ENCODE results near the gene KIF6. TPM values are rescaled to one million over a fixed set of nuclear protein-coding genes. Genes with fewer than 3 reads are reported as not detected.

KIF6 gene
- total RNA-seq, 2 experiments from 2014 or later: not detected

GRCh38 chr6:39389484-39389767, 335.8 kb downstream of the KIF6 start:
- H3K9me3 ChIP-seq (ENCODE audit: control insufficient read depth in 1 of 2, insufficient read depth in 1 of 2, low read length in 2 of 2): no peaks in the 10 kb centered on the region
- no peak overlapping the region for H3K27ac ChIP-seq (ENCODE audit: low read depth in 1 of 2, low read length in 2 of 2)
- no peak overlapping the region for H3K4me3 Mint-ChIP-seq
- H3K36me3 Mint-ChIP-seq (ENCODE audit: low read depth): no peaks in the 10 kb centered on the region
- no peak overlapping the region for H3K4me3 ChIP-seq (ENCODE audit: low read length)
- H3K9me3 Mint-ChIP-seq: no peaks in the 10 kb centered on the region
- POLR2A ChIA-PET: no interaction called here
- no peaks in the 10 kb centered on the region for H3K36me3 ChIP-seq (ENCODE audit: insufficient read depth, low read length)
- intact Hi-C loops (cut with DNase I, micrococcal nuclease): no loop called here
- H3K4me1 Mint-ChIP-seq (ENCODE audit: low read depth): no peaks in the 10 kb centered on the region
- TF ChIP-seq, protein P1, sequence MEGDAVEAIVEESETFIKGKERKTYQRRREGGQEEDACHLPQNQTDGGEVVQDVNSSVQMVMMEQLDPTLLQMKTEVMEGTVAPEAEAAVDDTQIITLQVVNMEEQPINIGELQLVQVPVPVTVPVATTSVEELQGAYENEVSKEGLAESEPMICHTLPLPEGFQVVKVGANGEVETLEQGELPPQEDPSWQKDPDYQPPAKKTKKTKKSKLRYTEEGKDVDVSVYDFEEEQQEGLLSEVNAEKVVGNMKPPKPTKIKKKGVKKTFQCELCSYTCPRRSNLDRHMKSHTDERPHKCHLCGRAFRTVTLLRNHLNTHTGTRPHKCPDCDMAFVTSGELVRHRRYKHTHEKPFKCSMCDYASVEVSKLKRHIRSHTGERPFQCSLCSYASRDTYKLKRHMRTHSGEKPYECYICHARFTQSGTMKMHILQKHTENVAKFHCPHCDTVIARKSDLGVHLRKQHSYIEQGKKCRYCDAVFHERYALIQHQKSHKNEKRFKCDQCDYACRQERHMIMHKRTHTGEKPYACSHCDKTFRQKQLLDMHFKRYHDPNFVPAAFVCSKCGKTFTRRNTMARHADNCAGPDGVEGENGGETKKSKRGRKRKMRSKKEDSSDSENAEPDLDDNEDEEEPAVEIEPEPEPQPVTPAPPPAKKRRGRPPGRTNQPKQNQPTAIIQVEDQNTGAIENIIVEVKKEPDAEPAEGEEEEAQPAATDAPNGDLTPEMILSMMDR (IDR thresholded peaks at IDR 0.05): no peak
- peaks cover 18% of the 10 kb centered on the region for H3K27me3 Mint-ChIP-seq
- peaks cover 3 to 5% of the 10 kb centered on the region in 2 experiments for H3K27me3 ChIP-seq (ENCODE audit: control insufficient read depth in 1 of 2, insufficient read depth in 2 of 2, low read length in 2 of 2)
- H3K4me1 ChIP-seq (ENCODE audit: insufficient read depth, low read length): no peaks in the 10 kb centered on the region
- DNase-seq (no peak), ATAC-seq (ENCODE audit: poor library complexity) (no peak)
- no peak overlapping the region for H3K27ac Mint-ChIP-seq
- CTCF ChIA-PET: no interaction called here

GRCh38 chr6:39388606-39389483, 336.4 kb downstream of the KIF6 start:
- H3K27ac ChIP-seq (ENCODE audit: low read depth in 1 of 2, low read length in 2 of 2): no peak overlapping the region
- H3K27ac Mint-ChIP-seq: no peak overlapping the region
- H3K36me3 Mint-ChIP-seq (ENCODE audit: low read depth): no peaks in the 10 kb centered on the region
- H3K4me3 ChIP-seq (ENCODE audit: low read length): no peak overlapping the region
- POLR2A ChIA-PET: no interaction called here
- H3K27me3 Mint-ChIP-seq: peaks cover 18% of the 10 kb centered on the region
- H3K4me1 Mint-ChIP-seq (ENCODE audit: low read depth): no peaks in the 10 kb centered on the region
- intact Hi-C loops (cut with DNase I, micrococcal nuclease): no loop called here
- TF ChIP-seq, protein P1 (IDR thresholded peaks at IDR 0.05): no peak
- H3K36me3 ChIP-seq (ENCODE audit: insufficient read depth, low read length): no peaks in the 10 kb centered on the region
- ATAC-seq (ENCODE audit: poor library complexity): no peak
- H3K27me3 ChIP-seq (ENCODE audit: control insufficient read depth in 1 of 2, insufficient read depth in 2 of 2, low read length in 2 of 2): peaks cover 5 to 6% of the 10 kb centered on the region in 2 experiments
- no peaks in the 10 kb centered on the region for H3K9me3 Mint-ChIP-seq
- no peaks in the 10 kb centered on the region for H3K4me1 ChIP-seq (ENCODE audit: insufficient read depth, low read length)
- CTCF ChIA-PET: no interaction called here
- no peaks in the 10 kb centered on the region for H3K9me3 ChIP-seq (ENCODE audit: control insufficient read depth in 1 of 2, insufficient read depth in 1 of 2, low read length in 2 of 2)
- no peak overlapping the region for H3K4me3 Mint-ChIP-seq
- no peak for DNase-seq

DNA sequence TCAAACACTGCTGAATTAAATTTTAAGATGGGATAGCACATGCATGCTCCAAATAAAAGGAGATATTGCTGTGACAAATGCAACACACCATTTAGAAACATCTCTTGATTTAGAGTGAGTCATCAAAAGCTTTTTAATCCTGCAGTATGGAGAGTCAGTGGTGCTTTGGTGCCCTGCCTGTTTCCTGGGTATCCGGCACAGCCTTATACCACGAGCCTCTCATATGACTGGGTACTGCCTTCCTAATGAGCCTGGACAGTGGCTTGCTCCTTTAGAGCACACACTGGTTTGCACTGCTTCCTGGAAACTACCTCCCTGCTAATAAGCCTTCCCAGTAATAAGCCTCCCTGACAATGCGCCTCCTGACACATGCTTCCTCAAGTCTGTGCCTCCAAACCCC, 337.4 kb downstream of the KIF6 start:
- Mint-ChIP-seq H3K27ac (no peak overlapping the region), H3K27me3 (peaks cover 18% of the 10 kb centered on the region)
- DNase-seq: no peak

More for the DNA sequence above, 337.4 kb downstream of the KIF6 start:
- ATAC-seq (ENCODE audit: poor library complexity): no peak
- ChIA-PET CTCF (no interaction called here), POLR2A (no interaction called here)
- Histone ChIP-seq H3K27ac (ENCODE audit: low read depth in 1 of 2, low read length in 2 of 2) (no peak overlapping the region), H3K36me3 (ENCODE audit: insufficient read depth, low read length) (no peaks in the 10 kb centered on the region), H3K4me3 (ENCODE audit: low read length) (no peak overlapping the region), H3K9me3 (ENCODE audit: control insufficient read depth in 1 of 2, insufficient read depth in 1 of 2, low read length in 2 of 2) (no peaks in the 10 kb centered on the region), H3K4me1 (ENCODE audit: insufficient read depth, low read length) (no peaks in the 10 kb centered on the region), H3K27me3 (ENCODE audit: control insufficient read depth in 1 of 2, insufficient read depth in 2 of 2, low read length in 2 of 2) (peaks cover 5 to 7% of the 10 kb centered on the region in 2 experiments)
- intact Hi-C loops (cut with DNase I, micrococcal nuclease): no loop called here
- Mint-ChIP-seq H3K4me3 (no peak overlapping the region), H3K4me1 (ENCODE audit: low read depth) (no peaks in the 10 kb centered on the region), H3K9me3 (no peaks in the 10 kb centered on the region), H3K36me3 (ENCODE audit: low read depth) (no peaks in the 10 kb centered on the region)
- TF ChIP-seq, protein P1 (IDR thresholded peaks at IDR 0.05): no peak
